Measurements from ENCODE around the gene TMEM43.

Gene TMEM43

GRCh38 chr3:14122301-14122700 is 2.6 kb upstream of the TMEM43 start:
- no peak for DNase-seq (ENCODE audit: low read depth in 2 of 2)

- DNase-seq (ENCODE audit: low read depth in 2 of 2): no peak
These were observed 1.3 kb upstream of the TMEM43 start for GRCh38 chr3:14123308-14124222.

GRCh38 chr3:14124223-14124614 is 633 bp upstream of the TMEM43 start:
- peak; percentile 58 to 61 for DNase-seq (ENCODE audit: low read depth in 2 of 2)

- peak; percentile 39 to 57 for DNase-seq (ENCODE audit: low read depth in 2 of 2)
These were observed 553 bp downstream of the TMEM43 start for GRCh38 chr3:14125193-14126016.

- DNase-seq (ENCODE audit: low read depth in 2 of 2): no peak
These were observed 1.4 kb downstream of the TMEM43 start for GRCh38 chr3:14126017-14126886.

- no peak for DNase-seq (ENCODE audit: low read depth in 2 of 2)
These were observed 2.1 kb downstream of the TMEM43 start for GRCh38 chr3:14126887-14127505.

- DNase-seq (ENCODE audit: low read depth in 2 of 2): no peak
These were observed 2.8 kb downstream of the TMEM43 start for GRCh38 chr3:14127516-14128161.

GRCh38 chr3:14128724-14129123 is 3.9 kb downstream of the TMEM43 start:
- no peak for DNase-seq (ENCODE audit: low read depth in 2 of 2)

GRCh38 chr3:14129296-14129695 is 4.4 kb downstream of the TMEM43 start:
- DNase-seq (ENCODE audit: low read depth in 2 of 2): no peak

- DNase-seq (ENCODE audit: low read depth in 2 of 2): no peak
These were observed 5.4 kb downstream of the TMEM43 start for GRCh38 chr3:14130230-14130629.

- no peak for DNase-seq (ENCODE audit: low read depth in 2 of 2)
These were observed 5.9 kb downstream of the TMEM43 start for GRCh38 chr3:14130707-14131106.

GRCh38 chr3:14131134-14131533 is 6.3 kb downstream of the TMEM43 start:
- DNase-seq (ENCODE audit: low read depth in 2 of 2): no peak

- DNase-seq (ENCODE audit: low read depth in 2 of 2): no peak
These were observed 7.3 kb downstream of the TMEM43 start for GRCh38 chr3:14132120-14132519.

- no peak for DNase-seq (ENCODE audit: low read depth in 2 of 2)
These were observed 7.8 kb downstream of the TMEM43 start for GRCh38 chr3:14132689-14133088.

- no peak for DNase-seq (ENCODE audit: low read depth in 2 of 2)
These were observed 8.4 kb downstream of the TMEM43 start for GRCh38 chr3:14133188-14133800.

GRCh38 chr3:14133876-14134275 is 9.0 kb downstream of the TMEM43 start:
- DNase-seq (ENCODE audit: low read depth in 2 of 2): no peak

- DNase-seq (ENCODE audit: low read depth in 2 of 2): no peak
These were observed 9.4 kb downstream of the TMEM43 start for GRCh38 chr3:14134291-14134690.

GRCh38 chr3:14135581-14135980 is 10.7 kb downstream of the TMEM43 start:
- DNase-seq (ENCODE audit: low read depth in 2 of 2): no peak

GRCh38 chr3:14137004-14137403 is 12.2 kb downstream of the TMEM43 start:
- DNase-seq (ENCODE audit: low read depth in 2 of 2): no peak

GRCh38 chr3:14137445-14137844 is 12.6 kb downstream of the TMEM43 start:
- no peak for DNase-seq (ENCODE audit: low read depth in 2 of 2)
